Left renal cortex interstitium (tissue), 4 donors: Measurements from ENCODE around the gene ACTL9. TPM values are rescaled to one million over a fixed set of nuclear protein-coding genes. Genes with fewer than 3 reads are reported as not detected.

Source experiments
- DNase-seq, 4 donors: peaks; one replicate each; pipeline ENCODE4 v3.0.0-alpha.2; 2013; ENCODE audit warnings: low read depth in 4 of 4, low spot score in 2 of 4, missing footprints in 1 of 4
- polyA plus RNA-seq, 4 donors: library from polyadenylated mRNA; unstranded; fragments of 120-200 nt; gene quantifications; one replicate each; pipeline ENCODE4 v1.2.1, GENCODE V29; 2013; ENCODE audit not compliant: insufficient read length in 4 of 4

ACTL9 gene
- polyA plus RNA-seq, 4 donors, result not detected

DNA sequence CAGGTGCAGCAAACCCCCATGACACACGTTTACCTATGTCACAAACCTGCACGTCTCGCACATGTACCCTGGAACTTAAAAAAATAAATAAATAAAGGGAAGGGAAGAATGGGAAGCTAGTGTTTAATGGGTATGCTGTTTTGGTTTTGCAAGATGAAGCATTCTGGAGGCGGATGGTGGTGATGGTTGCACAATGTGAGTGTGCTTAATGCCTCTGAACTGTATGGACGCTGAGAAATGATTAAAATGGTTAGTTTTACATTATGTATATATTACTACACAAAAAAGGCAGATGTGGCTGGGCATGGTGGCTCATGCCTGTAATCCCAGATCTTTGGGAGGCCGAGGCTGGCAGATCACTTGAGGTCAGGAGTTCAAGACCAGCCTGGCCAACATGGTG is 50.4 kb downstream of the ACTL9 start:
- no peak for DNase-seq

Other genes starting within 250 kb of the ACTL9 start
- gene PRAM1, start 196.2 kb downstream of the ACTL9 start, polyA plus RNA-seq, result 1 to 10 TPM in 3 of 4 donors, under 1 TPM in 1; 0.70 to 3.0 (median 1.9) TPM
- 10 to 100 TPM; 16.9 to 35.9 (median 25.8) TPM for gene ZNF414, start 184.6 kb downstream of the ACTL9 start, polyA plus RNA-seq
- 10 to 100 TPM in 2 of 4 donors, 1 to 10 TPM in 2; 4.3 to 13.3 (median 8.7) TPM for gene MYO1F, start 121.4 kb downstream of the ACTL9 start, polyA plus RNA-seq
- gene ADAMTS10, start 88.1 kb downstream of the ACTL9 start, polyA plus RNA-seq, result 10 to 100 TPM; 24.8 to 60.2 (median 43.2) TPM
- not detected for gene NFILZ, start 68.2 kb downstream of the ACTL9 start, polyA plus RNA-seq
- gene OR2Z1, start 22.8 kb upstream of the ACTL9 start, polyA plus RNA-seq, result not detected
- 10 to 100 TPM; 37.8 to 44.5 (median 41.1) TPM for gene ZNF558, start 133.5 kb upstream of the ACTL9 start, polyA plus RNA-seq
- not detected for gene MBD3L1, start 133.6 kb upstream of the ACTL9 start, polyA plus RNA-seq